ENCODE results near the gene TNFRSF1A.

GRCh38 chr12:6317693-6318439 lies 24.0 kb downstream of the TNFRSF1A start:
- TF ChIP-seq CTCF (IDR thresholded peaks at IDR 0.05): no peak
- TF ChIP-seq EZH2 (IDR thresholded peaks at IDR 0.05): no peak

All from neural progenitor cell (in vitro differentiated cells).